Measurements from ENCODE around the gene HEXA. TPM values are rescaled to one million over a fixed set of nuclear protein-coding genes. Genes with fewer than 3 reads are reported as not detected.

Gene HEXA
- total RNA-seq, 1 donor from 2014 or later: 38.3 TPM

DNA sequence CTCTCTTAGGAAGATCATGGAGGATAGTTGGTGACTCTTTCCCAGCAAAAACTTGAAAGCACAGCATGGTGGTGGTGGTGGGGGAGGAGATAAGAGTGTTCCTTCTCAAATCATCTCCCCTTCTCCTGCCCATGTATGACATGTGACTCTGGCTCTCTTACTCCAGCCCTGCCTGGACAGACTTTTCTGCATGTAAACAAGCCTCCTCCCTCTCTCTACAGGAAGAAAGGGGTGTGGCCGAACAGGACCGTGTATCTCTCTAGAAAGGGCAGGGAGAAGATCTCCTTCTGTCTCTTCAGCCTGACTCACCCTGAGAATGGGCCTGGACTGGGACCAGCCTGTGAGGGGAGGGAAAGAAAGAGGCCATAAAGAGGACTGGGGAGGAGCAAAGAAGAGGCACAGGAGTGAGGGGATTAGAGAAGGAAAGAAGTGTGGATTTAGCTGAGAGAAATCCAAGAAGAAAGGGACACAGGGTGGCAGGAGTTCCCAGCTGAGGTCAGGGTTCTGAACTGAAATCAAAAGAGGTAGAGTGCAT is 57.3 kb downstream of the HEXA start:
- no peak for ATAC-seq

DNA sequence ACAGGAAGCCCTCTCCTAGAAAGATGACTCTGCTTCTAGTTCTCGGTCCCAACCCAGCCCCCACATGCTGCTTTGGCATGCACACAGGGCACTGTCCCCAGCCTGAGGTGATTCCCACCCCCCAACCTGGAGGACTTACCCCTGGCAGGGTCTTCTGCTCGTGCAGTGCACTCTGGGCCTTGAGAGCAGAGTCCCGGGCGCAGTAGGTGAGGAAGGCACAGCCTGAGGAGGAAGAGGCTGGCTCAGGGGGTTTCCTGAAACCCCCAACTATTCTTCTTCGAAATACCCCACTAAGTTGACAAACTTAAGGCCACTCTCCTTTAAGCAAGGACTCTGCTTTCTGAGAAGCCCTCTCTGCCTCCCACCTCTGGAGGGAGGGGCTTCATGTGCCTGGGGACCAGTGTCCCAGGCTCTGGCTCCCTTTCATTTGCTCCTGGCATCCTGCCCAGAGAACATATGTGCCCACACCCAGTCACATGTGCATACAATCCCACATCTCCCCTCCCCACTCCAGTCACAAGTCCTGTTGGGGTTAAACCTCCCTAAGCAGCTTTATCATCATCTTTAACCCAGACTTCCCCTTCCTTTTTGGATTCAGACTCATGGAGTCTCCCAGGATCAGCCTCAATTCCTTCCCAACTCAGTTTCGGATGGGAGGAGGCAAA is 60.0 kb downstream of the HEXA start:
- ATAC-seq: no peak

DNA sequence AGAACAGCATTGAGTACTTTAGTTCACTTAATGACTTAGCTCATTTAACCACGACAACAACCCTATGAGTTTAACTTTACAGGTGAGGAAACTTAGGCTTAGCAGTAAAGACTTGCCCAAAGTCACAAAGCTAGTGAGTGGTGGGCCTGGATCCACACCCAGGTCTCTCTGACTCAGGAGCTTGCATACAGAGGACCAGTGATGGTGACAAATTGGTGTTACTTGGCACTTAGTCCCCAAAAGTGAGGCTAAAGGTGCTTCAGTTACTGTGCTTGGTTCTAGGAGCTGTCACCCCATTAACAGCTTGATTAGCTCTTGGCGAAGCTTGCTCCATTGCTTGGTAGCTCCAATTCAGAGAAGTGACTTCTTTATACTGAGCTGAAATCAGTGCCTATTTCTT is 61.9 kb downstream of the HEXA start:
- no peak for ATAC-seq

DNA sequence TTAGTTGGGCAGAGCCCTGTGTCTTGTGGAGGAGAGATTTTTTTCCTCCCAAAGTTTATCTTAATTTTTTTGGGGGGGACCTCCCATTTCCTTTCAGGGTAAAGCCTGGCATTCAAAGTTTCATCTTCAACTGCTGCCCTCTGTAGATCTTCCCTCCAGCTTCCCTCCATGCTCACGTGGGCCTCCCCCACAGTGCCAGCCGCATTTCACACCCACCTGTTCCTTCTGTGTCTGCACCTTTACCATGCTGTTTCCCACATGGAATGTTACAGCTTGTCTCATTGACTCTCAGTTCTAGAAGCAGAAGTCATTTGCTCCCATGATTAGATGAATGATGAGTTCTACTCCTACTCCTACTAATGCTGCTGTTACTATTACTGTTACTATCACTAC is 62.4 kb downstream of the HEXA start:
- ATAC-seq: no peak

DNA sequence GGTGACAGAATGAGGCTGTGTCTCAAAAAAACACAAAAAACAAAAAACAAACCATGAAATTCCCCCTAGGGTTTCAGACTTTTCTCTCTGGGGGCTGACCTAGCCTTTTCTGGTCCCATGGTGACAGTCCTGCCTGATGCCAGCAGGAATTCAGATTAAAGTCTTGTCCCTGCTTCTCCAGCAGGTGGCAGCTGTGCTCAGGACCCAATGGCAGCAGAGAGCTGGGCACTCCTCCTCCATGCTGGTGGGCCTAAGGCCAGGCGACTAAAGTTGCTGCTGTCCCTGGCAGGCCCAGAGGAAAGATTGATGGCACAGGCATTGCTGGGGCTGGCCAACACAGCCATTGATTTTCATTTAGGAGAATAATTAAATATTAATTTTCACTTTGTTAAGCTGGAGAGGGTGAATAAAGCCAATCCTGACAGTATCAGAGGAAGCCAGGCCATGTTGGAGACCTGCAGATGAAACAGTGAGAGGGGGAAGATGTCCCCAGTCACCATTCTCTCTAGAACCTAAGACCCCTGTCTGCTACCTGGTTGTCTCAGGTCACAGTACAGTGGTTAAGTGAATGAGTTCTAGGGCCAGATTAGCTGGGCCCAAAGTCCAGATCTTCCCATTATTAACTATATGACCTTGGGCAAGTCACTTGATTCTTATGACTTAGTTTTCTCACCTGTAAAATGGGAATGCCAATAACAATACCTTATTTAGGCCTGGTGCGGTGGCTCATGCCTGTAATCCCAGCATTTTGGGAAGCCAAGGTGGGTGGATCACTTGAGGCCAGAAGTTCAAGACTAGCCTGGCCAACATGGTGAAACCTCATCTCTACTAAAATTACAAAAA is 63.0 kb downstream of the HEXA start:
- ATAC-seq: peak; percentile 84

GRCh38 chr15:72307026-72307425 is 68.8 kb downstream of the HEXA start:
- no peak for ATAC-seq

GRCh38 chr15:72306211-72306785 is 69.5 kb downstream of the HEXA start:
- ATAC-seq: peak; percentile 48

DNA sequence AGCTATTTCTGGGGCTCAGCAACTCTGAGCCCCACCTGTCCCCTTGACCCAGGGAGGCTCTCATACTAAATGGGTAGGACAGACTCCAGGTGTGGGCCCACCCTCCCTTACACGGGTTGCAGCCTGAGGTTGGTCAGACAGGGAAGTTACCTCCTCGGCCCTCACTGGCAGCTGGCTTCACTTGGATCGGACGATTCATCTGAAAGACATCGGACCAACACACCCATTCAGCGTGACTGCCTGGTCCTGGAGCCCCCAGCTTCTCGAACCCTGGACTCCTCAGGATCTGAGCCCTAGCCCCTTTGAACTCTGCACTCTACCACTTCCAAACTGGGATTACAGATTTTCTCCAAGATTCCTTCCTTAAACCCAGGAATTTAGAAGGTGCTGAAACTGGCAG is 71.2 kb downstream of the HEXA start:
- ATAC-seq: peak; percentile 27

DNA sequence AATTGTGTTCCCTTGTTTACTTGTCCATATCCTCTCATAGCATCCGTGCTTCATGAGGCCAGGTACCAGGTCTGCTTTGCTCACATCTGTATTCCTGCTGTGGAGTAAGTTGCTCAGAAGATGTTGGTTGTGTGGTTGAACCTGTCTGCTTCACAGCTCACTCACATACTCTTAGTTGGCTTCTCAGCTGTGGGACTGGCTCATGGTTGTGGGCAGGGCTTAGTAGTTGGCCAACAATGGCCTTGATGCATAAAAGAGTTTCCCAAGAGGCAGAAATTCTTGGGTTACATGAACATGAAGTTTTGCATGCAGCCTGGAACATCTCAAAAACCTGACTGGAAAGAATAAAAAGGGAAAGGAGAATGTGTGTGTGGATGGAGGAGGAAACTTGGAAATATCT is 72.9 kb downstream of the HEXA start:
- peak; percentile 56 for ATAC-seq

Other genes with a start within 250 kb of the HEXA start
- 4.0 TPM for gene GRAMD2A, start 178.2 kb downstream of the HEXA start, total RNA-seq
- gene PKM, start 144.8 kb downstream of the HEXA start, total RNA-seq: 1,103 TPM
- 32.6 TPM for gene PARP6, start 103.5 kb downstream of the HEXA start, total RNA-seq
- gene CELF6, start 55.9 kb downstream of the HEXA start, total RNA-seq: not detected
- not detected for gene TMEM202, start 22.3 kb upstream of the HEXA start, total RNA-seq
- 98.7 TPM for gene ARIH1, start 98.3 kb upstream of the HEXA start, total RNA-seq